Brain pericyte (primary cell): ENCODE measurements around the gene RNFT2.

Experiments
- DNase-seq: peaks from one replicate; pipeline ENCODE4 v3.0.0-alpha.2; 2012; ENCODE audit warnings: low read depth, low spot score

RNFT2 gene

GRCh38 chr12:116833474-116833873 lies 95.4 kb downstream of the RNFT2 start:
- DNase-seq, result no peak

- DNase-seq, result no peak
Observed at GRCh38 chr12:116835484-116835883, 97.4 kb downstream of the RNFT2 start.

GRCh38 chr12:116837097-116837496 lies 99.0 kb downstream of the RNFT2 start:
- DNase-seq, result no peak

- no peak for DNase-seq
Observed at GRCh38 chr12:116838365-116838764, 100.2 kb downstream of the RNFT2 start.

GRCh38 chr12:116839287-116839830 lies 101.2 kb downstream of the RNFT2 start:
- DNase-seq, result no peak

- DNase-seq, result no peak
Observed at GRCh38 chr12:116843085-116843484, 105.0 kb downstream of the RNFT2 start.

- DNase-seq, result no peak
Observed at GRCh38 chr12:116849216-116849615, 111.1 kb downstream of the RNFT2 start.

GRCh38 chr12:116852303-116852702 lies 114.2 kb downstream of the RNFT2 start:
- no peak for DNase-seq

GRCh38 chr12:116853507-116853906 lies 115.4 kb downstream of the RNFT2 start:
- DNase-seq, result no peak

- DNase-seq, result no peak
Observed at GRCh38 chr12:116855744-116856470, 117.8 kb downstream of the RNFT2 start.

- DNase-seq, result no peak
Observed at GRCh38 chr12:116856729-116857128, 118.6 kb downstream of the RNFT2 start.

- DNase-seq, result no peak
Observed at GRCh38 chr12:116859079-116859478, 121.0 kb downstream of the RNFT2 start.

GRCh38 chr12:116860263-116860662 lies 122.1 kb downstream of the RNFT2 start:
- no peak for DNase-seq

- DNase-seq, result no peak
Observed at GRCh38 chr12:116861320-116861719, 123.2 kb downstream of the RNFT2 start.

GRCh38 chr12:116862167-116862566 lies 124.1 kb downstream of the RNFT2 start:
- DNase-seq, result no peak

GRCh38 chr12:116863275-116863767 lies 125.2 kb downstream of the RNFT2 start:
- no peak for DNase-seq

GRCh38 chr12:116864371-116865160 lies 126.5 kb downstream of the RNFT2 start:
- no peak for DNase-seq

- no peak for DNase-seq
Observed at GRCh38 chr12:116867523-116867922, 129.4 kb downstream of the RNFT2 start.

GRCh38 chr12:116870306-116870705 lies 132.2 kb downstream of the RNFT2 start:
- DNase-seq, result no peak

GRCh38 chr12:116874324-116874995 lies 136.3 kb downstream of the RNFT2 start:
- no peak for DNase-seq

GRCh38 chr12:116876151-116876869 lies 138.2 kb downstream of the RNFT2 start:
- DNase-seq, result no peak
